BE2C (cell line): ENCODE data around the gene FOXO3.

Experiments used
- DNase-seq: peaks from one replicate; pipeline ENCODE4 v3.0.0-alpha.2; 2020
- H3K27me3 ChIP-seq: fragments of 250-450 bp; sonication (Bioruptor Pico); 2 replicates; pipeline ENCODE4 v1.5.1; 2020; ENCODE audit warnings: mild to moderate bottlenecking
- H3K36me3 ChIP-seq: fragments of 250-450 bp; sonication (Bioruptor Pico); 2 replicates; pipeline ENCODE4 v1.5.1; 2020; ENCODE audit warnings: mild to moderate bottlenecking
- H3K4me1 ChIP-seq: fragments of 250-450 bp; sonication (Bioruptor Pico); 2 replicates; pipeline ENCODE4 v1.5.1; 2020
- H3K4me3 ChIP-seq: 2 replicates; pipeline ENCODE4 v1.5.1; 2011; ENCODE audit warnings: low read depth, low read length
- H3K9me3 ChIP-seq: fragments of 250-450 bp; sonication (Bioruptor Pico); 2 replicates; pipeline ENCODE4 v1.5.1; 2020
- TF ChIP-seq, protein P1 (sequence below): IDR thresholded peaks from 2 replicates; pipeline ENCODE4 v1.5.1; 2012; ENCODE audit warnings: mild to moderate bottlenecking, low read depth, low read length

FOXO3 gene

GRCh38 chr6:108667993-108668392, 107.3 kb downstream of the FOXO3 start:
- no peaks in the 10 kb centered on the region for H3K27me3 ChIP-seq
- no peaks in the 10 kb centered on the region for H3K9me3 ChIP-seq
- H3K4me3 ChIP-seq: no peak overlapping the region
- peaks cover 5% of the 10 kb centered on the region for H3K36me3 ChIP-seq
- DNase-seq: no peak
- peaks cover 4% of the 10 kb centered on the region for H3K4me1 ChIP-seq
- TF ChIP-seq, protein P1, sequence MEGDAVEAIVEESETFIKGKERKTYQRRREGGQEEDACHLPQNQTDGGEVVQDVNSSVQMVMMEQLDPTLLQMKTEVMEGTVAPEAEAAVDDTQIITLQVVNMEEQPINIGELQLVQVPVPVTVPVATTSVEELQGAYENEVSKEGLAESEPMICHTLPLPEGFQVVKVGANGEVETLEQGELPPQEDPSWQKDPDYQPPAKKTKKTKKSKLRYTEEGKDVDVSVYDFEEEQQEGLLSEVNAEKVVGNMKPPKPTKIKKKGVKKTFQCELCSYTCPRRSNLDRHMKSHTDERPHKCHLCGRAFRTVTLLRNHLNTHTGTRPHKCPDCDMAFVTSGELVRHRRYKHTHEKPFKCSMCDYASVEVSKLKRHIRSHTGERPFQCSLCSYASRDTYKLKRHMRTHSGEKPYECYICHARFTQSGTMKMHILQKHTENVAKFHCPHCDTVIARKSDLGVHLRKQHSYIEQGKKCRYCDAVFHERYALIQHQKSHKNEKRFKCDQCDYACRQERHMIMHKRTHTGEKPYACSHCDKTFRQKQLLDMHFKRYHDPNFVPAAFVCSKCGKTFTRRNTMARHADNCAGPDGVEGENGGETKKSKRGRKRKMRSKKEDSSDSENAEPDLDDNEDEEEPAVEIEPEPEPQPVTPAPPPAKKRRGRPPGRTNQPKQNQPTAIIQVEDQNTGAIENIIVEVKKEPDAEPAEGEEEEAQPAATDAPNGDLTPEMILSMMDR: no peak

DNA sequence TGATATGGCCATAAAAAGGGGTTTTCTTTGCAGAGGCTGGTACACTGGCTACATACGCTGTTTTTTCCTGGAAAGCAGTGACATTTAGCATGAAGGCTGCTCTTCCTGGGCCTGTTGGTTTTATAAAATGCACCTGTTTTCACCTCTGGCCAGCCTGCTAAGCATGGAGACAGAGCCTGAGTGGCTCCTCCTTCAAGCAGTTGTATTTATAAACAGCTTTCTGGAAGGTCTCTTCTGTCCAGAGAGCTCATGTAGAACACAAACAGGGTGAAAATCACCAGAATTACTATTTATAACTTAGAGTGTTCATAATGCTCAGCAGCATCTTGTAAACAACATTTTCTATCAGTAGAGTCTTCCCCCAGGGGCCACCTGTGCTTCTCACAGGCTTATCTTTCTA, 109.0 kb downstream of the FOXO3 start:
- TF ChIP-seq, protein P1: no peak
- no peak for DNase-seq
- Histone ChIP-seq H3K27me3 (no peaks in the 10 kb centered on the region), H3K4me3 (no peak overlapping the region), H3K36me3 (peaks cover 4% of the 10 kb centered on the region), H3K9me3 (no peaks in the 10 kb centered on the region), H3K4me1 (no peaks in the 10 kb centered on the region; the same call in none of the 2 replicates)

DNA sequence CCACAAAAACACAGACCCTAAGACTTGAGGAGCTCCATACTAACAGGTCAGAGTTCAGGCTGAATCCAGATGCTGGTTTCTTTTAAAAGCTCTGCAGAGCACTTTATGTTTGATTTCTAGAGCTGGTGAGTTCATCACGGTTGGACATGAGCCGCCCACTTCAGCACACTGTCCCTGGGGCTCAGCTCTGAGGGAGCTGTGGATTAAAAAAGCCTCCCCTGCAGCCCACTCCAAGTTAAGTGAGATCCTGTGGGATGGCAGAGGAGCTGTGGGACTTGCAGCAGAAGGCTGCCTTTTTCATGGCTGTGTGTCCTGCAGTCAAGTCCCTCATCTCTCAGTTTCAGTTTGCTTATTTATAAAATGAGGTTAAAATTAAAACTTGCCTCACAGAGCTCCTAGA, 110.5 kb downstream of the FOXO3 start:
- H3K9me3 ChIP-seq: no peaks in the 10 kb centered on the region
- TF ChIP-seq, protein P1: no peak
- H3K36me3 ChIP-seq: no peaks in the 10 kb centered on the region
- no peaks in the 10 kb centered on the region for H3K27me3 ChIP-seq
- no peak overlapping the region for H3K4me3 ChIP-seq
- H3K4me1 ChIP-seq: peaks cover 12% of the 10 kb centered on the region
- no peak for DNase-seq

DNA sequence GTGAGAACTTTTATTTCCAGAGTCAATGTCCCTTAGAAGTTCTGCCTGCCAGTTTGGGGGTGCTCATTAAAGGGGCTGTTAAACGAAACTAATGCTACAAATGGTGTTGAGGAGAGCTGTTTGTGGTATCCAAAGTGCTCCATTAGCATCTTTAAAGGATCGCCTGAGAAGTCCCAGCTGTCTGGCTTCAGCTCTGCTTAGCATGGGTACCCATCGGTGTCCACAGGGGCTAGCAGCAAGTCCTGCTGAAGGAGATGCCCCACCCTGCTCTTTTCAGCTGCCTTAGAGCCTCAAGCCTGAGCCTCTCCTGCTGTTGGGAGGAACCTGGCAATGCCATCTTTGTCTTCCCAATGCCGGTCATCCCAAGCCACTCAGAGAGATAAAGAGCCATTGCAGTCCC, 111.1 kb downstream of the FOXO3 start:
- Histone ChIP-seq H3K36me3 (no peaks in the 10 kb centered on the region), H3K9me3 (no peaks in the 10 kb centered on the region), H3K27me3 (no peaks in the 10 kb centered on the region), H3K4me1 (peaks cover 18% of the 10 kb centered on the region), H3K4me3 (no peak overlapping the region)
- TF ChIP-seq, protein P1: no peak
- DNase-seq: no peak

GRCh38 chr6:108672641-108673040, 111.9 kb downstream of the FOXO3 start:
- H3K27me3 ChIP-seq: no peaks in the 10 kb centered on the region
- DNase-seq: no peak
- no peak overlapping the region for H3K4me3 ChIP-seq
- H3K4me1 ChIP-seq: peaks cover 27% of the 10 kb centered on the region
- H3K36me3 ChIP-seq: no peaks in the 10 kb centered on the region
- TF ChIP-seq, protein P1: no peak
- H3K9me3 ChIP-seq: no peaks in the 10 kb centered on the region

DNA sequence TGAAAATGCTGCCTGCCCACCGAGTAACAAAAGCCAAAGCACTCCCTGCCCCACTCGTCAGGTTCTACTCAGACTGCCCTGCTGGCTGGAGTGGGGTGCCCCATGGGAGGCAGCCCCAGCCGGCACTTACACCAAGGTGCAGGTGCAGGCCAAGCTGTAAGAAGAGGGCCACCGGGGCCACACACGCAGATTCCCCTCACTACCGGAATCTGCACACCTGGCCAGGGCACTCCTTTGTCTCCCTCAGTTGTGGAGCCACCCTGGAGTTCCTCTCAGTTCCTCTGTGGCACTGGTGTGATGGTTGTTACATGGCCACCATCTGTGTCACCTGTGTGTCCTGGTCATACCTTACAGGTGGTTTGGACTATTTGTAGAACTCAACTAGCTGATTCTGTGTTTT, 112.4 kb downstream of the FOXO3 start:
- Histone ChIP-seq H3K9me3 (no peaks in the 10 kb centered on the region), H3K4me1 (peaks cover 32% of the 10 kb centered on the region), H3K36me3 (peaks cover 3% of the 10 kb centered on the region; the same call in 1 of the 2 replicates), H3K27me3 (no peaks in the 10 kb centered on the region), H3K4me3 (no peak overlapping the region)
- TF ChIP-seq, protein P1: no peak
- DNase-seq: no peak
